GM12801 (cell line): ENCODE measurements around the gene GRM7.

Source experiments
- CTCF ChIP-seq: IDR thresholded peaks from one replicate; pipeline ENCODE4 v1.5.1; 2011; ENCODE audit warnings: control low read depth; ENCODE audit not compliant: insufficient read length; ENCODE audit errors: extremely low read depth

Gene GRM7

GRCh38 chr3:7684182-7684715, 823.3 kb downstream of the GRM7 start:
- TF ChIP-seq CTCF, result no peak

GRCh38 chr3:7687428-7688147, 826.7 kb downstream of the GRM7 start:
- TF ChIP-seq CTCF, result no peak

GRCh38 chr3:7692866-7693265, 832.0 kb downstream of the GRM7 start:
- TF ChIP-seq CTCF, result no peak

GRCh38 chr3:7693976-7694375, 833.1 kb downstream of the GRM7 start:
- no peak for TF ChIP-seq CTCF

- no peak for TF ChIP-seq CTCF
Measured at GRCh38 chr3:7695049-7695448, 834.1 kb downstream of the GRM7 start.

GRCh38 chr3:7696320-7696719, 835.4 kb downstream of the GRM7 start:
- no peak for TF ChIP-seq CTCF

- no peak for TF ChIP-seq CTCF
Measured at GRCh38 chr3:7697548-7697947, 836.6 kb downstream of the GRM7 start.
